ENCODE data around the gene LRP3. TPM values are rescaled to one million over a fixed set of nuclear protein-coding genes. Genes with fewer than 3 reads are reported as not detected.

The LRP3 gene
- total RNA-seq, 6 donors from 2014 or later: 8.2 to 29.7 (median 19.0) TPM

- no peak overlapping the region for H3K4me3 ChIP-seq
Measured at GRCh38 chr19:33242911-33243310, 48.8 kb downstream of the LRP3 start.

GRCh38 chr19:33245948-33246708 is 52.0 kb downstream of the LRP3 start:
- DNase-seq (no peak), ATAC-seq (ENCODE audit: low FRiP score in 2 of 2) (no peak)
- Histone ChIP-seq H3K27me3 (no peaks in the 10 kb centered on the region), H3K4me1 (peaks cover 6 to 26% (median 17%) of the 10 kb centered on the region in 4 donors), H3K9me3 (peaks cover 0 to 9% (median 4%) of the 10 kb centered on the region in 4 donors), H3K27ac (no peak overlapping the region), H3K36me3 (no peaks in the 10 kb centered on the region), H3K4me3 (no peak overlapping the region)
- TF ChIP-seq POLR2AphosphoS5 (IDR thresholded peaks at IDR 0.05): no peak
- peak; percentile 27 to 52 (median 44) for TF ChIP-seq CTCF (IDR thresholded peaks at IDR 0.05)
- WGBS, 2 donors: 80 to 92% methylated on average over 3 to 7 of the region's 7 CpGs

More at GRCh38 chr19:33242911-33243310, 48.8 kb downstream of the LRP3 start:
- ATAC-seq (ENCODE audit: low FRiP score in 2 of 2) (no peak), DNase-seq (no peak)
- Histone ChIP-seq H3K27ac (no peak overlapping the region), H3K9me3 (peaks cover 0 to 9% (median 4%) of the 10 kb centered on the region in 4 donors), H3K36me3 (no peaks in the 10 kb centered on the region), H3K27me3 (no peaks in the 10 kb centered on the region), H3K4me1 (peaks cover 2 to 10% (median 8%) of the 10 kb centered on the region in 4 donors)
- 68 to 82% methylated on average over 6 of the region's 6 CpGs for WGBS, 2 donors
- TF ChIP-seq POLR2A (IDR thresholded peaks at IDR 0.05) (no peak), EP300 (IDR thresholded peaks at IDR 0.05) (no peak), CTCF (IDR thresholded peaks at IDR 0.05) (no peak), POLR2AphosphoS5 (IDR thresholded peaks at IDR 0.05) (no peak)

GRCh38 chr19:33246709-33247440 is 52.7 kb downstream of the LRP3 start:
- ATAC-seq (ENCODE audit: low FRiP score in 2 of 2) (no peak), DNase-seq (no peak)
- peaks cover 3 to 19% (median 10%) of the 10 kb centered on the region in 4 donors for H3K4me1 ChIP-seq
- H3K4me3 ChIP-seq: no peak overlapping the region
- H3K27ac ChIP-seq: no peak overlapping the region
- 63 to 75% methylated on average over 4 to 7 of the region's 7 CpGs for WGBS, 2 donors
- H3K9me3 ChIP-seq: peaks cover 0 to 9% (median 4%) of the 10 kb centered on the region in 4 donors
- no peaks in the 10 kb centered on the region for H3K27me3 ChIP-seq
- TF ChIP-seq EP300 (IDR thresholded peaks at IDR 0.05) (no peak), CTCF (IDR thresholded peaks at IDR 0.05) (no peak), POLR2AphosphoS5 (IDR thresholded peaks at IDR 0.05) (no peak), POLR2A (IDR thresholded peaks at IDR 0.05) (no peak)
- no peaks in the 10 kb centered on the region for H3K36me3 ChIP-seq

- H3K27me3 ChIP-seq: no peaks in the 10 kb centered on the region
- DNase-seq (no peak), ATAC-seq (ENCODE audit: low FRiP score in 2 of 2) (no peak)
- H3K4me1 ChIP-seq: peaks cover 3 to 17% (median 9%) of the 10 kb centered on the region in 4 donors
- WGBS, 2 donors: 70 to 100% methylated on average over 1 of the region's 1 CpG
- H3K4me3 ChIP-seq: no peak overlapping the region
- no peak for TF ChIP-seq CTCF (IDR thresholded peaks at IDR 0.05)
- TF ChIP-seq POLR2AphosphoS5 (IDR thresholded peaks at IDR 0.05): no peak
- TF ChIP-seq POLR2A (IDR thresholded peaks at IDR 0.05): no peak
- no peak for TF ChIP-seq EP300 (IDR thresholded peaks at IDR 0.05)
- H3K9me3 ChIP-seq: peaks cover 0 to 9% (median 4%) of the 10 kb centered on the region in 4 donors
- no peak overlapping the region for H3K27ac ChIP-seq
- H3K36me3 ChIP-seq: no peaks in the 10 kb centered on the region
Measured at GRCh38 chr19:33247441-33247819, 53.3 kb downstream of the LRP3 start.

Data from upper lobe of left lung (tissue), 6 donors.